Measurements from ENCODE around the gene JPT2.
A peak's percentile ranks its signal among the peaks of the same experiment; 100 is the strongest.
"Not testable (repeated sequence)": the region's sequence is repeated elsewhere in the genome, so short reads cannot be mapped to it uniquely, and the experiment has no call there.

JPT2 gene

GRCh38 chr16:1688807-1689560, 10.9 kb downstream of the JPT2 start:
- H3K9ac ChIP-seq (ENCODE audit: low read length in 5 of 5), result no peak overlapping the region
- H3K9me3 ChIP-seq (ENCODE audit: control insufficient read depth in 5 of 5, low read length in 5 of 5), result no peaks in the 10 kb centered on the region
- no peak overlapping the region for H3K27ac ChIP-seq (ENCODE audit: low read depth, low read length)
- no peaks in the 10 kb centered on the region for H3K4me1 ChIP-seq (ENCODE audit: control insufficient read depth in 5 of 5, insufficient read depth in 5 of 5, low read length in 5 of 5)
- peaks cover 3 to 76% (median 56%) of the 10 kb centered on the region in 5 donors for H3K36me3 ChIP-seq (ENCODE audit: control insufficient read depth in 5 of 5, insufficient read depth in 5 of 5, low read length in 5 of 5)
- H3K27me3 ChIP-seq (ENCODE audit: control insufficient read depth in 5 of 5, insufficient read depth in 4 of 5, low read length in 5 of 5), result no peaks in the 10 kb centered on the region
- H3K4me3 ChIP-seq (ENCODE audit: low read depth in 1 of 5, low read length in 5 of 5), result no peak overlapping the region

- no peak overlapping the region for H3K9ac ChIP-seq (ENCODE audit: low read length in 5 of 5)
- peaks cover 5 to 76% (median 60%) of the 10 kb centered on the region in 5 donors for H3K36me3 ChIP-seq (ENCODE audit: control insufficient read depth in 5 of 5, insufficient read depth in 5 of 5, low read length in 5 of 5)
- no peak overlapping the region for H3K27ac ChIP-seq (ENCODE audit: low read depth, low read length)
Measured at GRCh38 chr16:1689853-1690252, 11.8 kb downstream of the JPT2 start.

DNA sequence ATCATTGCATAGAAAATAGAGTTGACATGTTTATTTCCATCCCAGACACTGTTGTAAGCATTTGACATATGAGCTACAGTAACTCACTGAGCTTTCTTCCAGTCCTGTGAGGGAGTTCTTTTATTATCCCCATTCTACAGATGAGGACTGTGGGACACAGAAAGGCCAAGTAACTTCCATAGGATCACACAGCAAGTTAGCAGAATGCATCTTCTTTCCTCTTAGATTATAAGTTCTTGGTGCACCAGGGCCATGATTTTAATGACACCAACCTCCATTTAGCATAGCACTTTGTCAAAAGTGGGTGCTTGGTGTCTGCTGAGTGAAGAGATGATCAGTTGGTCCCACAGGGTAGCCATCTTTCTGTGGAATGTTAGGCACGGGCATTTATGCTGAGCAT, 12.7 kb downstream of the JPT2 start:
- Histone ChIP-seq H3K9ac (ENCODE audit: low read length in 5 of 5) (no peak overlapping the region), H3K27me3 (ENCODE audit: control insufficient read depth in 5 of 5, insufficient read depth in 4 of 5, low read length in 5 of 5) (no peaks in the 10 kb centered on the region), H3K4me3 (ENCODE audit: low read depth in 1 of 5, low read length in 5 of 5) (no peak overlapping the region), H3K36me3 (ENCODE audit: control insufficient read depth in 5 of 5, insufficient read depth in 5 of 5, low read length in 5 of 5) (peaks cover 5 to 68% (median 53%) of the 10 kb centered on the region in 5 donors), H3K9me3 (ENCODE audit: control insufficient read depth in 5 of 5, low read length in 5 of 5) (no peaks in the 10 kb centered on the region), H3K27ac (ENCODE audit: low read depth, low read length) (no peak overlapping the region), H3K4me1 (ENCODE audit: control insufficient read depth in 5 of 5, insufficient read depth in 5 of 5, low read length in 5 of 5) (no peaks in the 10 kb centered on the region)

More at GRCh38 chr16:1689853-1690252, 11.8 kb downstream of the JPT2 start:
- Histone ChIP-seq H3K27me3 (ENCODE audit: control insufficient read depth in 5 of 5, insufficient read depth in 4 of 5, low read length in 5 of 5) (no peaks in the 10 kb centered on the region), H3K4me1 (ENCODE audit: control insufficient read depth in 5 of 5, insufficient read depth in 5 of 5, low read length in 5 of 5) (no peaks in the 10 kb centered on the region), H3K9me3 (ENCODE audit: control insufficient read depth in 5 of 5, low read length in 5 of 5) (no peaks in the 10 kb centered on the region), H3K4me3 (ENCODE audit: low read depth in 1 of 5, low read length in 5 of 5) (no peak overlapping the region)

GRCh38 chr16:1691276-1691675, 13.2 kb downstream of the JPT2 start:
- Histone ChIP-seq H3K4me1 (ENCODE audit: control insufficient read depth in 5 of 5, insufficient read depth in 5 of 5, low read length in 5 of 5) (no peaks in the 10 kb centered on the region), H3K36me3 (ENCODE audit: control insufficient read depth in 5 of 5, insufficient read depth in 5 of 5, low read length in 5 of 5) (peaks cover 5 to 66% (median 52%) of the 10 kb centered on the region in 5 donors), H3K27ac (ENCODE audit: low read depth, low read length) (no peak overlapping the region), H3K27me3 (ENCODE audit: control insufficient read depth in 5 of 5, insufficient read depth in 4 of 5, low read length in 5 of 5) (no peaks in the 10 kb centered on the region), H3K9me3 (ENCODE audit: control insufficient read depth in 5 of 5, low read length in 5 of 5) (no peaks in the 10 kb centered on the region), H3K9ac (ENCODE audit: low read length in 5 of 5) (no peak overlapping the region), H3K4me3 (ENCODE audit: low read depth in 1 of 5, low read length in 5 of 5) (no peak overlapping the region)

DNA sequence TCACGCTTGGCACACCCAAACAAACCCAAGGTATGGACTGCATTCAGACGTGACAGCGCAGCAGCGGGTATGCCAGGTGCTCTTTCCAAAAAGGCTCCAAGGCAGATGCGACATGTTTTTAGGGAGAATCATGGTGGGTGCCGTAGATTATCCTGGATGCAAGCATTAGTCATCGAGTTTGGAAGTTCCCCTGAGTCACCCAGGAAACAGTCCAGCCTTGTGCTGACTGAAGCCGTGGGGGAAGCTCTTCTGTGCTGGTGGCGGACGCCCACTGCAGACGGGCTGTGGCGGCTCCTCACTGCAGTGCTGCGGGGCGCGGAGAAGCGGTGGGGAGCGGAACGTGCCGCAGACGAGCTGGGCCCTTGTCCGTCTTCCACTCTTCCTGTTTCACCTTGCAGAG, 13.9 kb downstream of the JPT2 start:
- no peaks in the 10 kb centered on the region for H3K9me3 ChIP-seq (ENCODE audit: control insufficient read depth in 5 of 5, low read length in 5 of 5)
- H3K4me1 ChIP-seq (ENCODE audit: control insufficient read depth in 5 of 5, insufficient read depth in 5 of 5, low read length in 5 of 5), result no peaks in the 10 kb centered on the region
- H3K9ac ChIP-seq (ENCODE audit: low read length in 5 of 5), result no peak overlapping the region
- no peak overlapping the region for H3K4me3 ChIP-seq (ENCODE audit: low read depth in 1 of 5, low read length in 5 of 5)
- H3K27me3 ChIP-seq (ENCODE audit: control insufficient read depth in 5 of 5, insufficient read depth in 4 of 5, low read length in 5 of 5), result no peaks in the 10 kb centered on the region
- peaks cover 5 to 61% (median 54%) of the 10 kb centered on the region in 5 donors for H3K36me3 ChIP-seq (ENCODE audit: control insufficient read depth in 5 of 5, insufficient read depth in 5 of 5, low read length in 5 of 5)
- H3K27ac ChIP-seq (ENCODE audit: low read depth, low read length), result no peak overlapping the region

DNA sequence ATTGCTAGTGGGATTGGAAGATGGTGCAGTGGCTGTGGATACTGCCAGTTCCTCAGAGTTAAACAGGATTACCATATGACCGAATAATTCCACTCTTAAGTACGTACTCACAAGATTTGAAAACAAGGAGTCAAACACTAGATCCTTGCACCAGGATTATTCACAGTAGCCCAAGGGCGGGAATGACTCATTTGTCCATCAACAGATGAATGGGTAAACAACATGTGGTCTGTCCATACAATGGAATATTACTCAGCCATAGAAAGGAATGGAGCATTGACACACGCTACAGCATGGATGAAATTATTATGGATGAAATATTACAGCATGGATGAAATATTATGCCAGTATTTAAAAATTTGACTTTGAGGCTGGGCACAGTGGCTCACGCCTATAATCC, 18.8 kb downstream of the JPT2 start:
- Histone ChIP-seq H3K9me3 (ENCODE audit: control insufficient read depth in 5 of 5, low read length in 5 of 5) (no peaks in the 10 kb centered on the region), H3K4me3 (ENCODE audit: low read depth in 1 of 5, low read length in 5 of 5) (no peak overlapping the region), H3K4me1 (ENCODE audit: control insufficient read depth in 5 of 5, insufficient read depth in 5 of 5, low read length in 5 of 5) (peaks cover 0 to 13% (median 9%) of the 10 kb centered on the region in 5 donors), H3K27me3 (ENCODE audit: control insufficient read depth in 5 of 5, insufficient read depth in 4 of 5, low read length in 5 of 5) (no peaks in the 10 kb centered on the region), H3K9ac (ENCODE audit: low read length in 5 of 5) (no peak overlapping the region), H3K36me3 (ENCODE audit: control insufficient read depth in 5 of 5, insufficient read depth in 5 of 5, low read length in 5 of 5) (peaks cover 3 to 59% (median 45%) of the 10 kb centered on the region in 5 donors), H3K27ac (ENCODE audit: low read depth, low read length) (no peak overlapping the region)

DNA sequence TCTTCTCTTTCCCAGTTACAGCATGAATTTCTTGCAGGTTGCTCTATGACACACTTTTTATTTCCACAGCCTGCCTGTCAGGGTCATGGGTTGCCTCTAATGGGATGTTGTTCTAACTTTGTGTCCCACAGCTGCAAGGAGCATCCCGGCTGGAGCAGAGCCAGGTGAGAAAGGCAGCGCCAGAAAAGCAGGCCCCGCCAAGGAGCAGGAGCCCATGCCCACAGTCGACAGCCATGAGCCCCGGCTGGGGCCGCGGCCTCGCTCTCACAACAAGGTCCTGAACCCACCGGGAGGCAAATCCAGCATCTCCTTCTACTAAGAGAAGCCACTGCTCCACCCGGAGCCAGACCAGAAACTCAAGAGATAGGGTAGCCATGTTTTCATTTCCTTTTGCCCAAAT, 20.6 kb downstream of the JPT2 start:
- Histone ChIP-seq H3K27ac (ENCODE audit: low read depth, low read length) (no peak overlapping the region), H3K36me3 (ENCODE audit: control insufficient read depth in 5 of 5, insufficient read depth in 5 of 5, low read length in 5 of 5) (peaks cover 3 to 47% (median 35%) of the 10 kb centered on the region in 5 donors), H3K9ac (ENCODE audit: low read length in 5 of 5) (peak overlapping the region in 1 of 5 donors; percentile 19), H3K27me3 (ENCODE audit: control insufficient read depth in 5 of 5, insufficient read depth in 4 of 5, low read length in 5 of 5) (no peaks in the 10 kb centered on the region), H3K4me3 (ENCODE audit: low read depth in 1 of 5, low read length in 5 of 5) (no peak overlapping the region), H3K9me3 (ENCODE audit: control insufficient read depth in 5 of 5, low read length in 5 of 5) (no peaks in the 10 kb centered on the region), H3K4me1 (ENCODE audit: control insufficient read depth in 5 of 5, insufficient read depth in 5 of 5, low read length in 5 of 5) (peaks cover 0 to 13% (median 9%) of the 10 kb centered on the region in 5 donors)

DNA sequence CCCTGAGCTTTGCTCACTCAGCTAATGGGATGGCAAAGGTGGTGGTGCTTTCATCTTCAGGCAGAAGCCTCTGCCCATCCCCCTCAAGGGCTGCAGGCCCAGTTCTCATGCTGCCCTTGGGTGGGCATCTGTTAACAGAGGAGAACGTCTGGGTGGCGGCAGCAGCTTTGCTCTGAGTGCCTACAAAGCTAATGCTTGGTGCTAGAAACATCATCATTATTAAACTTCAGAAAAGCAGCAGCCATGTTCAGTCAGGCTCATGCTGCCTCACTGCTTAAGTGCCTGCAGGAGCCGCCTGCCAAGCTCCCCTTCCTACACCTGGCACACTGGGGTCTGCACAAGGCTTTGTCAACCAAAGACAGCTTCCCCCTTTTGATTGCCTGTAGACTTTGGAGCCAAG, 22.2 kb downstream of the JPT2 start:
- Histone ChIP-seq H3K9me3 (ENCODE audit: control insufficient read depth in 5 of 5, low read length in 5 of 5) (no peaks in the 10 kb centered on the region), H3K27ac (ENCODE audit: low read depth, low read length) (no peak overlapping the region), H3K4me3 (ENCODE audit: low read depth in 1 of 5, low read length in 5 of 5) (no peak overlapping the region), H3K36me3 (ENCODE audit: control insufficient read depth in 5 of 5, insufficient read depth in 5 of 5, low read length in 5 of 5) (peaks cover 0 to 41% (median 26%) of the 10 kb centered on the region in 5 donors), H3K9ac (ENCODE audit: low read length in 5 of 5) (no peak overlapping the region), H3K27me3 (ENCODE audit: control insufficient read depth in 5 of 5, insufficient read depth in 4 of 5, low read length in 5 of 5) (no peaks in the 10 kb centered on the region), H3K4me1 (ENCODE audit: control insufficient read depth in 5 of 5, insufficient read depth in 5 of 5, low read length in 5 of 5) (peaks cover 0 to 21% (median 15%) of the 10 kb centered on the region in 5 donors)

GRCh38 chr16:1701216-1701878, 23.3 kb downstream of the JPT2 start:
- H3K9ac ChIP-seq (ENCODE audit: low read length in 5 of 5), result no peak overlapping the region
- no peak overlapping the region for H3K4me3 ChIP-seq (ENCODE audit: low read depth in 1 of 5, low read length in 5 of 5)
- no peaks in the 10 kb centered on the region for H3K9me3 ChIP-seq (ENCODE audit: control insufficient read depth in 5 of 5, low read length in 5 of 5)
- no peaks in the 10 kb centered on the region for H3K27me3 ChIP-seq (ENCODE audit: control insufficient read depth in 5 of 5, insufficient read depth in 4 of 5, low read length in 5 of 5)
- H3K4me1 ChIP-seq (ENCODE audit: control insufficient read depth in 5 of 5, insufficient read depth in 5 of 5, low read length in 5 of 5), result peaks cover 0 to 25% (median 19%) of the 10 kb centered on the region in 5 donors
- H3K36me3 ChIP-seq (ENCODE audit: control insufficient read depth in 5 of 5, insufficient read depth in 5 of 5, low read length in 5 of 5), result peaks cover 0 to 41% (median 26%) of the 10 kb centered on the region in 5 donors
- H3K27ac ChIP-seq (ENCODE audit: low read depth, low read length), result no peak overlapping the region

- H3K27me3 ChIP-seq (ENCODE audit: control insufficient read depth in 5 of 5, insufficient read depth in 4 of 5, low read length in 5 of 5); H3K9me3 ChIP-seq (ENCODE audit: control insufficient read depth in 5 of 5, low read length in 5 of 5): not testable (repeated sequence)
- Histone ChIP-seq H3K4me1 (ENCODE audit: control insufficient read depth in 5 of 5, insufficient read depth in 5 of 5, low read length in 5 of 5) (peaks cover 13 to 44% (median 40%) of the 10 kb centered on the region in 5 donors), H3K4me3 (ENCODE audit: low read depth in 1 of 5, low read length in 5 of 5) (peak overlapping the region; percentile 72 to 99 (median 97)), H3K27ac (ENCODE audit: low read depth, low read length) (peak overlapping the region; percentile 80), H3K36me3 (ENCODE audit: control insufficient read depth in 5 of 5, insufficient read depth in 5 of 5, low read length in 5 of 5) (peaks cover 0 to 17% (median 13%) of the 10 kb centered on the region in 5 donors), H3K9ac (ENCODE audit: low read length in 5 of 5) (peak overlapping the region; percentile 7 to 89 (median 76))
Measured at GRCh38 chr16:1705324-1705687, 27.2 kb downstream of the JPT2 start.
